HG03108 (cell line): ENCODE results near the gene SPATC1L.

Experiments used
- ATAC-seq: cut with Tn5 transposase; IDR thresholded peaks from one replicate; pipeline ENCODE4 v1.9.1; 2021; ENCODE audit warnings: moderate library complexity; ENCODE audit not compliant: unreplicated experiment

Gene SPATC1L

GRCh38 chr21:46215436-46216131, 31.3 kb upstream of the SPATC1L start:
- ATAC-seq, result no peak

- ATAC-seq, result no peak
Measured at GRCh38 chr21:46214478-46215340, 30.4 kb upstream of the SPATC1L start.

- ATAC-seq, result no peak
Measured at GRCh38 chr21:46213620-46214286, 29.5 kb upstream of the SPATC1L start.

- ATAC-seq, result no peak
Measured at GRCh38 chr21:46212721-46213484, 28.6 kb upstream of the SPATC1L start.

- ATAC-seq, result no peak
Measured at GRCh38 chr21:46211786-46212720, 27.8 kb upstream of the SPATC1L start.

- ATAC-seq, result no peak
Measured at GRCh38 chr21:46211376-46211775, 27.1 kb upstream of the SPATC1L start.

- ATAC-seq, result no peak
Measured at GRCh38 chr21:46210378-46211136, 26.3 kb upstream of the SPATC1L start.

GRCh38 chr21:46208761-46209721, 24.8 kb upstream of the SPATC1L start:
- ATAC-seq, result no peak

GRCh38 chr21:46207920-46208591, 23.8 kb upstream of the SPATC1L start:
- ATAC-seq, result no peak

GRCh38 chr21:46207006-46207919, 23.0 kb upstream of the SPATC1L start:
- no peak for ATAC-seq

- no peak for ATAC-seq
Measured at GRCh38 chr21:46206163-46207005, 22.1 kb upstream of the SPATC1L start.

GRCh38 chr21:46205766-46206162, 21.5 kb upstream of the SPATC1L start:
- no peak for ATAC-seq

GRCh38 chr21:46205166-46205565, 20.9 kb upstream of the SPATC1L start:
- ATAC-seq, result no peak

- no peak for ATAC-seq
Measured at GRCh38 chr21:46203203-46203600, 18.9 kb upstream of the SPATC1L start.

- ATAC-seq, result no peak
Measured at GRCh38 chr21:46202592-46203202, 18.4 kb upstream of the SPATC1L start.
